Measurements from ENCODE around the gene CPVL.

GRCh38 chr7:29149036-29149435 is 2.7 kb upstream of the CPVL start:
- no peak for TF ChIP-seq CTCF (conservative IDR thresholded peaks at IDR 0.05; ENCODE audit: low read depth, low read length)
- no peak for TF ChIP-seq POLR2A (IDR thresholded peaks at IDR 0.05; ENCODE audit: low read depth, low read length)
- no peak for TF ChIP-seq RAD21 (IDR thresholded peaks at IDR 0.05; ENCODE audit: low read length)
- TF ChIP-seq RCOR1 (IDR thresholded peaks at IDR 0.05; ENCODE audit: insufficient replicate concordance, low read length) = no peak
- TF ChIP-seq CHD1 (IDR thresholded peaks at IDR 0.05; ENCODE audit: low read depth, low read length) = no peak
- no peak for TF ChIP-seq RFX5 (IDR thresholded peaks at IDR 0.05; ENCODE audit: low read depth, low read length)
- TF ChIP-seq SMC3 (IDR thresholded peaks at IDR 0.05; ENCODE audit: low read depth, low read length) = no peak
- TF ChIP-seq USF2 (IDR thresholded peaks at IDR 0.05; ENCODE audit: low read depth, low read length) = no peak
- no peak for TF ChIP-seq FOS (IDR thresholded peaks at IDR 0.05; ENCODE audit: low read depth, low read length)
- TF ChIP-seq MAFK (IDR thresholded peaks at IDR 0.05; ENCODE audit: low read depth, low read length) = no peak
- no peak for TF ChIP-seq MXI1 (IDR thresholded peaks at IDR 0.05; ENCODE audit: borderline replicate concordance, low read depth, low read length)

All from IMR-90 (cell line).